ENCODE results near the gene TCEA2.

- TF ChIP-seq, protein P1, sequence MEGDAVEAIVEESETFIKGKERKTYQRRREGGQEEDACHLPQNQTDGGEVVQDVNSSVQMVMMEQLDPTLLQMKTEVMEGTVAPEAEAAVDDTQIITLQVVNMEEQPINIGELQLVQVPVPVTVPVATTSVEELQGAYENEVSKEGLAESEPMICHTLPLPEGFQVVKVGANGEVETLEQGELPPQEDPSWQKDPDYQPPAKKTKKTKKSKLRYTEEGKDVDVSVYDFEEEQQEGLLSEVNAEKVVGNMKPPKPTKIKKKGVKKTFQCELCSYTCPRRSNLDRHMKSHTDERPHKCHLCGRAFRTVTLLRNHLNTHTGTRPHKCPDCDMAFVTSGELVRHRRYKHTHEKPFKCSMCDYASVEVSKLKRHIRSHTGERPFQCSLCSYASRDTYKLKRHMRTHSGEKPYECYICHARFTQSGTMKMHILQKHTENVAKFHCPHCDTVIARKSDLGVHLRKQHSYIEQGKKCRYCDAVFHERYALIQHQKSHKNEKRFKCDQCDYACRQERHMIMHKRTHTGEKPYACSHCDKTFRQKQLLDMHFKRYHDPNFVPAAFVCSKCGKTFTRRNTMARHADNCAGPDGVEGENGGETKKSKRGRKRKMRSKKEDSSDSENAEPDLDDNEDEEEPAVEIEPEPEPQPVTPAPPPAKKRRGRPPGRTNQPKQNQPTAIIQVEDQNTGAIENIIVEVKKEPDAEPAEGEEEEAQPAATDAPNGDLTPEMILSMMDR (IDR thresholded peaks at IDR 0.05), result no peak
- TF ChIP-seq POLR2A (IDR thresholded peaks at IDR 0.05), result no peak
These were observed 32.9 kb downstream of the TCEA2 start for GRCh38 chr20:64095927-64096326.
